SK-N-SH treated with all-trans-retinoic acid at 6 μM for 48 hours (cell line): Measurements from ENCODE around the gene PSMA1.
"Not testable (repeated sequence)": the region's sequence is repeated elsewhere in the genome, so short reads cannot be mapped to it uniquely, and the experiment has no call there.

Source experiments
- ATAC-seq: fragments of 200-7000 bp; cut with Tn5 transposase; 3 replicates; pipeline ENCODE4 v1.9.1; 2020; ENCODE audit warnings: mild to moderate bottlenecking, moderate library complexity
- ARNTL ChIP-seq: fragments of 450-650 bp; formaldehyde crosslinking; IDR thresholded peaks from 2 replicates; pipeline ENCODE4 v1.5.0; 2020; ENCODE audit warnings: low read depth, mild to moderate bottlenecking, moderate library complexity, borderline replicate concordance
- CSDC2 ChIP-seq: fragments of 250-450 bp; sonication (Bioruptor Pico); IDR thresholded peaks from 2 replicates; pipeline ENCODE4 v1.5.0; 2020; ENCODE audit warnings: mild to moderate bottlenecking, moderate library complexity
- CSRNP3 ChIP-seq: fragments of 250-450 bp; sonication (Bioruptor Pico); IDR thresholded peaks from 2 replicates; pipeline ENCODE4 v1.5.1; 2021; ENCODE audit warnings: mild to moderate bottlenecking, moderate library complexity
- ESRRG ChIP-seq: fragments of 250-450 bp; sonication (Bioruptor Pico); IDR thresholded peaks from 2 replicates; pipeline ENCODE4 v1.6.1; 2021; ENCODE audit warnings: mild to moderate bottlenecking
- GLIS3 ChIP-seq: fragments of 250-450 bp; sonication (Bioruptor Pico); IDR thresholded peaks from 2 replicates; pipeline ENCODE4 v1.5.0; 2020; ENCODE audit warnings: mild to moderate bottlenecking, moderate library complexity
- ISL1 ChIP-seq: fragments of 250-450 bp; sonication (Bioruptor Pico); IDR thresholded peaks from 2 replicates; pipeline ENCODE4 v2.1.2; 2022; ENCODE audit warnings: mild to moderate bottlenecking, moderate library complexity
- OSR1 ChIP-seq: fragments of 250-450 bp; sonication (Bioruptor Pico); IDR thresholded peaks from 2 replicates; pipeline ENCODE4 v1.8.0; 2022; ENCODE audit warnings: moderate library complexity, mild to moderate bottlenecking, inconsistent platforms
- PATZ1 ChIP-seq: fragments of 250-450 bp; sonication (Bioruptor Pico); IDR thresholded peaks from 2 replicates; pipeline ENCODE4 v1.8.0; 2020; ENCODE audit warnings: mild to moderate bottlenecking, moderate library complexity, borderline replicate concordance
- PPARA ChIP-seq: fragments of 250-450 bp; sonication (Bioruptor Pico); IDR thresholded peaks from 2 replicates; pipeline ENCODE4 v1.5.0; 2020; ENCODE audit warnings: mild to moderate bottlenecking, borderline replicate concordance
- RARB ChIP-seq: fragments of 250-450 bp; sonication (Bioruptor Pico); IDR thresholded peaks from 2 replicates; pipeline ENCODE4 v1.8.0; 2021; ENCODE audit warnings: mild to moderate bottlenecking, moderate library complexity
- SNAI2 ChIP-seq: fragments of 250-450 bp; sonication (Bioruptor Pico); IDR thresholded peaks from 2 replicates; pipeline ENCODE4 v1.5.0; 2020; ENCODE audit warnings: mild to moderate bottlenecking, moderate library complexity
- TOX ChIP-seq: fragments of 250-450 bp; sonication (Bioruptor Pico); IDR thresholded peaks from 2 replicates; pipeline ENCODE4 v1.8.0; 2021; ENCODE audit warnings: mild to moderate bottlenecking, moderate library complexity, borderline replicate concordance
- TSHZ2 ChIP-seq: fragments of 250-450 bp; sonication (Bioruptor Pico); IDR thresholded peaks from 2 replicates; pipeline ENCODE4 v1.5.0; 2020; ENCODE audit warnings: mild to moderate bottlenecking, moderate library complexity
- ZC3H10 ChIP-seq: fragments of 250-450 bp; sonication (Bioruptor Pico); IDR thresholded peaks from 2 replicates; pipeline ENCODE4 v1.5.1; 2021; ENCODE audit warnings: mild to moderate bottlenecking, moderate library complexity
- ZFP3 ChIP-seq: fragments of 250-450 bp; sonication (Bioruptor Pico); IDR thresholded peaks from 2 replicates; pipeline ENCODE4 v1.5.0; 2020; ENCODE audit warnings: mild to moderate bottlenecking, moderate library complexity
- ZFP30 ChIP-seq: fragments of 450-650 bp; formaldehyde crosslinking; IDR thresholded peaks from 2 replicates; pipeline ENCODE4 v1.5.0; 2022; ENCODE audit warnings: mild to moderate bottlenecking, moderate library complexity
- ZNF565 ChIP-seq: fragments of 450-650 bp; formaldehyde crosslinking; conservative IDR thresholded peaks from 2 replicates; pipeline ENCODE4 v1.5.0; 2020; ENCODE audit warnings: low read depth, mild to moderate bottlenecking, moderate library complexity
- ZNF70 ChIP-seq: fragments of 450-650 bp; formaldehyde crosslinking; IDR thresholded peaks from 2 replicates; pipeline ENCODE4 v1.5.0; 2020; ENCODE audit warnings: mild to moderate bottlenecking, moderate library complexity
- ZNF8 ChIP-seq: fragments of 450-650 bp; formaldehyde crosslinking; IDR thresholded peaks from 2 replicates; pipeline ENCODE4 v1.5.0; 2020; ENCODE audit warnings: mild to moderate bottlenecking, moderate library complexity

PSMA1 gene

GRCh38 chr11:14519917-14520746 lies at the start of gene PSMA1:
TSS of gene PSMA1 (minus strand) at chr11:14520386. CDS start at chr11:14520299, 87 bp downstream.
- peak; percentile 97 for ATAC-seq
- TF ChIP-seq PATZ1, result no peak
- no peak for TF ChIP-seq TOX (CRISPR knock-in tag)
- no peak for TF ChIP-seq ZNF8
- no peak for TF ChIP-seq ZNF70 (CRISPR knock-in tag)
- TF ChIP-seq SNAI2 (CRISPR knock-in tag), result no peak
- no peak for TF ChIP-seq PPARA (CRISPR knock-in tag)
- no peak for TF ChIP-seq RARB (CRISPR knock-in tag)
- TF ChIP-seq ISL1 (CRISPR knock-in tag), result no peak
- TF ChIP-seq ZNF565 (CRISPR knock-in tag), result no peak
- no peak for TF ChIP-seq ZFP30 (CRISPR knock-in tag)
- no peak for TF ChIP-seq ESRRG (CRISPR knock-in tag)
- no peak for TF ChIP-seq ZC3H10 (CRISPR knock-in tag)
- no peak for TF ChIP-seq ZFP3
- no peak for TF ChIP-seq CSRNP3
- TF ChIP-seq OSR1 (CRISPR knock-in tag), result no peak
- TF ChIP-seq ARNTL, result no peak

DNA sequence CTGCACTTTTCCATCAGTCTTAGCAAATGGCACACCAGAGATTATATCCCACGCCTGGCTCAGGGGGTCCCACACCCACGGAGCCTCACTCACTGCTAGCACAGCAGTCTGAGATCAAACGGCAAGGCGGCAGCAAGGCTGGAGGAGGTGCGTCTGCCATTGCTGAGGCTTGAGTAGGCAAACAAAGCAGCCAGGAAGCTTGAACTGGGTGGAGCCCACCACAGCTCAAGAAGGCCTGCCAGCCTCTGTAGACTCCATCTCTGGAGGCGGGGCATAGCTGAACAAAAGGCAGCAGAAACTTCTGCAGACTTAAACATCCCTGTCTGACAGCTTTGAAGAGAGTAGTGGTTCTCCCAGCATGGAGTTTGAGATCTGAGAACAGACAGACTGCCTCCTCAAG lies 49.3 kb upstream of the PSMA1 start:
- ATAC-seq, result not testable (repeated sequence)

GRCh38 chr11:14567064-14567651 lies 47.0 kb upstream of the PSMA1 start:
- TF ChIP-seq TOX (CRISPR knock-in tag) (no peak), GLIS3 (CRISPR knock-in tag) (no peak), ZNF8 (no peak), TSHZ2 (CRISPR knock-in tag) (no peak), ESRRG (CRISPR knock-in tag) (no peak), ISL1 (CRISPR knock-in tag) (no peak), CSDC2 (no peak)
- ATAC-seq, result no peak

DNA sequence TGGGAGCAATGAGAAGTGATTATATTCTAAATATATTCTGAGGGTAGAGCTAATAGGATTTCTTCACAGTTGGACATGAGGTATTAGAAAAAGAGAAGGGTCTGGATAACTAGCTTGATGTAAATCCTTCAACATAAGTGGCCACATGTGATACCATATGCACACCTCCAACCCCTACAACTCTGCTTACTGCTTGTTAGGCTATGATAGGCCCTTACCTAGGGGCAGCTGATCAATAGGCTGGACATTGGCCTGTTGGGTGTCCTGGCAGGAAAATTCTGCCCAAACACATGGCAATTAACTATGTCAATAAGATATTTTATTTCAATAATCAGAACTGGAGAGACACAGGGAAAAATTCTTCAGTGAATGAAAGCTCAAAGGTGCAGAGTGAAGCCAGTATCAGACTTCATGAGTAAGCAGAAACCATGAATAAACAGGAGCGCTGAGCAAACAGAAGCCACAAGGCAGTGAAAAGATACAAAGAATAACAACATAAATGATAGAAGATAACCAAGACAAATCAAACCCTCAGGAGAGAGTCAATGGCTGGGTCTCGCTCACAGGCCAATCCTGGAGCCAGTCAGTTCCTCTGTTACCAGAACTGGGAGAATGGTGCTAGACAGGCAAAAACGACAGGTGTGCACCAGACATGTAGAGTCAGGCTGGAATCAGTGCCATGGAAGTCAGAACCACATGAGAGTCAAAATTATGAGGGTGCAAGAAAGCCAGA lies 46.3 kb upstream of the PSMA1 start:
- TF ChIP-seq GLIS3 (CRISPR knock-in tag), result no peak
- TF ChIP-seq PPARA (CRISPR knock-in tag), result no peak
- no peak for TF ChIP-seq ISL1 (CRISPR knock-in tag)
- TF ChIP-seq RARB (CRISPR knock-in tag), result no peak
- TF ChIP-seq TOX (CRISPR knock-in tag), result no peak
- TF ChIP-seq ZC3H10 (CRISPR knock-in tag), result no peak
- TF ChIP-seq OSR1 (CRISPR knock-in tag), result no peak
- no peak for TF ChIP-seq ARNTL
- TF ChIP-seq ZNF565 (CRISPR knock-in tag), result no peak
- no peak for TF ChIP-seq ZFP30 (CRISPR knock-in tag)
- ATAC-seq, result no peak
